Measurements from ENCODE around the gene ARHGEF4.
"Not testable (repeated sequence)": the region's sequence is repeated elsewhere in the genome, so short reads cannot be mapped to it uniquely, and the experiment has no call there.

The ARHGEF4 gene

DNA sequence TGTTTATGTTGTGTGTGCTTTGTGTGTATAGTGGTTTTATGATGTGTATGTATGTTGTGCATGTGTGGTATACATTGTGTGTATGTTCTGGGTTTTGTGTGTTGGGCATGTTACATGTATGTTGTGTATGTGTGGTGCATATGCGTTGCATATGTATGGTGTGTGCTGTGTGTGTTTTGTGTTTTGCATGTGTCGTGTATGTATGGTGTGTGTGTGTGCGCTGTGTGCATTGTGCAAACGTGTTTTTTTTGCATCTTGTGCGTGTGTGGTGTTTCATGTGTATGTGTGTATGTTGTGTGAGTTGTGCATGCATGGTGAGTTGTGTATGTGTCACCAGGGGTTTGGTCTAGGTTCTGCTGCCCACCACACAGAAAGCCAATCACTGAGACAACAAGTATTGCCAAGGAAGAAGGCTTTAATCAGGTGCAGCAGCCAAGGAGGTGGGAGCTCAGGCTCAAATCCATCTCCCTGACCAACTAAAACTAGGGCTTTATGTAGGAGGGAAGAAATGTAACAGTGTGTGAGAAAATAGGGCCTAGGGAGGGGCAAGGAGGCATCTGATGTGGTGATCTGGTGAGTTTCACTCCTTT lies 140.8 kb downstream of the ARHGEF4 start:
- DNase-seq (ENCODE audit: low spot score): no peak

DNA sequence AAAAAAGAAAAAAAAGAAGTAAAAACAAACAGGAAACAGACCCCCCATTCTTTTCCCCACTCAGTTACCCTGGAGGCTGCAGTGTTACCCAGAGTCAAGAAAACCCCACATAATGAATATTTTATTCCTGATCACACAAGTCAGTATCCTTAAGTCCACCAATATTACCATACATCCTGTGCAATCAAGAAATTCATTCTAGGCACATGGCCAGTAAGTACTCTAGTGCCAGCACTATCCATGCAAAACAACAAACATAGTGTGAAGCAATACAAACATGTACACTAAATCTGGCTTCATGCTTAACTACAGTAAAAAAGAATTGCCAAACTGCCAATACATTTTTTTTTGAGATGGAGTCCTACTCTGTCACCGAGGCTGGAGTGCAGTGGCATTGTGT lies 145.0 kb downstream of the ARHGEF4 start:
- no peak for DNase-seq (ENCODE audit: low spot score)

DNA sequence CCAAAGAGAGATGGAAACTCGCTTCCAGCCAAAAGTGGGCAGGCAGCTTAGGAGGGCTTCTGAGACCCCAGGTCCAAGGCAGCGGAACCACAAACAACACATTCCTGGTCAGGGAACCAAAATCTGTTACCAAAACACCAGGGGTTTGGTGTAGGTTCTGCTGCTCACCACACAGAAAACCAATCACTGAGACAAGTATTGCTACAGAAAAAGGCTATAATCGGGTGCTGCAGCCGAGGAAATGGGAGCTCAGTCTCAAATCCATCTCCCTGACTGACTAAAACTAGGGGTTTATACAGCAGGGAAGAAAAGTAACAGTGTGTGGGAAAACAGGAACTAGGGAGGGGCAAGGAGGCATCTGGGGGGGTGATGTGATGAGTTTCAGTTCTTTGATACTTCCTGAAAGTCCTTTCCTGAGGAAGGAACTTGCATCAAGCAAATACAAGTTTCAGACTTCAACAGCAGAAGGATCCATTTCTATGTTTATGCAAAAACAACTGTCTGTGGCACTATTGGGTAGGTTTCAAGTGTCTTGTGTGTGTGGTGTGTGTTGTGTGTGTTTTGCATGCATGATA lies 148.6 kb downstream of the ARHGEF4 start:
- no peak for DNase-seq (ENCODE audit: low spot score)

DNA sequence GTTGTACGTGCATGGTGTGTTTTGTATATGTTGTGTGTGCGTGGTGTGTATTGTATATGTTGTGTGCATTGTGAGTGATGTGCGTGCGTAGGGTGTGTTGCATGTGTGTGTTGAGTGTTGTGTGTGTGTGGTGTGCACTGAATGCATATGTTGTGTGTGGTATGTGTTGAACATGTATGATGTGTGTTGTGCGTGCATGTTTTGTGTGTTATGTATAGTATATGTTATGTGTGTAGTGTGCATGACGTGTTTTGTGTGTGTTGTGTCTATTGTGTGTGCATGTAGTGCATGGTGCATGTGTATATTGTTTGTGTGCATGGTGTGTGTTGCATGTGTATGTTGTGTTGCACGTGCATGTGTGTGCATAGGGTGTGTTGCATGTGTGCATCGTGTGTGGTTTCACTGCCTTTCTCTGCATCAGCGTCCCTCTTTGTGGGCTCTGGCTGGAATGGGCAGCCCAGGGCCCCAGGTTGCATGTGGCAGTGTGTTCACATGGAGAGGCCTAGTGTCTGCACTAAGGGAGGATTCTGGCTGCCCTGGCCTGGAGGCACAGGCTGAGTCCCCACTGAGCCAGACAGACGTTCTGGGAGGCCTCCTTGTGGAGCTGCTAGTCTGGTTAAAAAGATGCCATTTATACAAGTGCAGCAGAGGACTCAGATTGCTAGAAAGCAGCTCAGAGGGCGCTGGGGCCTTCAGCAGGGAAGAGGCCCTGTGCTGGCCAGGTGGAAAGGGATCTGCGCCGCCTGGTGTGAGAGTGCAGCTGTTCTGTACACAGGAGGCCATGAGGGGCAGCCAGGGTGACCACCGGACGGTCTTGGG lies 149.3 kb downstream of the ARHGEF4 start:
- DNase-seq (ENCODE audit: low spot score): no peak

DNA sequence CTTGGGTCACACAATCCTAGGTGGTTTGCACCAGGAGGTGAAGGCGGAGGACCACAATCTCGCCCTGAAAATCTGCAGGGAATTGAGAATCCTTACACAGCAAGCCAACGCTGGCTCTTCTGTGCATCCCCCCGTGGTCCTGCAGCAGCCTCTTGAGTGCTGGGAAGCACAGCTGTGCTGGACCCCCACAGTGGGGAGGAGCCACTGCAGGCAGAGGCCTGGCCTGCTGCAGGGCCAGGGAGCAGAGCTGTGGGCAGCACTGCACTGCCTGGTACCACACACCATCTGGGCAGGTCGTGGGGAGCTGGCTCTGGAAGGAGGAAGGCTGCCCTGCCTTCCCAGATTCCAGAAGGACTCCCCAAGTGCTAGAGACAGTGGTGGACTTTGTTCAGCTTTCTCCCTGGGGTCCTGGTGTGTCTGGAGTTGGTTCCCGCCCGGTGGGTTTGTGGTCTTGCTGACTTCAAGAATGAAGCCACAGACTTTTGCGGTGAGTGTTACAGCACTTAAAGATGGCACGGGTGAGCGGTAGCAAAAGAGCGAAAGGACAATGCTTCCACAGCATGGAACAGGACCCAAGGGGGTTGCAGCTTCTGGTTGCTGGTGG lies 150.3 kb downstream of the ARHGEF4 start:
- DNase-seq (ENCODE audit: low spot score): no peak

DNA sequence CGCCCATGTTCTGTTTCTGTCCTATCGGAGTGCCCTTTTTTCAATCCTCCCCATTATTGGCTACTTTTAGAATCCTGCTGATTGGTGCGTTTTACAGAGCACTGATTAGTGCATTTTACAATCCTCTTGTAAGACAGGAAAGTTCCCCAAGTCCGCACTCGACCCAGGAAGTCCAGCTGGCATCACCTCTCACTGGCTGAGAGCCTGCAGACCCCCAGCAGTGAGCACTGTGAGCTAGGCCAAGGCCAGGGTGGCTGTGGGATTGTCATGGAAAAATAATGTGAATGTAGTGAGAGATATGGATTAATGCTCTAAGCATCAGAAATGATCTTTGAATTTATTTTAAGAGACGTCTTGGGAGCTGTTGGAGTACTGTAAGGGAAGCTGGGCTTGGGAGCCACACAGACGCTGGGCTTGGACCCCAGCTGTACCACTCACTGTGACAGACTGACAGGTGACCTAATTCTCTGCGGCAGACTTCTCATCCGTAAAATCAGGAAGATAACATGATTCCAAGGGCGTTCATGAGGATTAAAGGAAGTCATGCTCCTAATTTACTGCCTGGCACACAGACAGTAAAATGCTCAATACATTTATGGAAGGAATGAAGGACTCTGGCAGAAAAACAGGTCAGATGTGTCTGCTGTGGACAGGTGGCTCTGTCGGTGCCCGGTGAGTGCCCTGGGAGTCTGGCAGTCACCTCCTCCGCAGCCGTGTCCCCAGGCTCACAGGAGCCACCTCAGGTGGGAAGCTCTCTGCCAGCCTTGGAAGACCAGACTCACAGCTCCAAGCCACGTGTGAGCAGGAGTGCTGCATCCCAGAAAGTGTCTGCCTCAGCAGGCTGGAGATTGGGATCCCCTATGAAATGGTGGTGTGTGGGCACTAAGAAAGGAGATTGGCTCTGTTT lies 151.1 kb downstream of the ARHGEF4 start:
- no peak for DNase-seq (ENCODE audit: low spot score)

DNA sequence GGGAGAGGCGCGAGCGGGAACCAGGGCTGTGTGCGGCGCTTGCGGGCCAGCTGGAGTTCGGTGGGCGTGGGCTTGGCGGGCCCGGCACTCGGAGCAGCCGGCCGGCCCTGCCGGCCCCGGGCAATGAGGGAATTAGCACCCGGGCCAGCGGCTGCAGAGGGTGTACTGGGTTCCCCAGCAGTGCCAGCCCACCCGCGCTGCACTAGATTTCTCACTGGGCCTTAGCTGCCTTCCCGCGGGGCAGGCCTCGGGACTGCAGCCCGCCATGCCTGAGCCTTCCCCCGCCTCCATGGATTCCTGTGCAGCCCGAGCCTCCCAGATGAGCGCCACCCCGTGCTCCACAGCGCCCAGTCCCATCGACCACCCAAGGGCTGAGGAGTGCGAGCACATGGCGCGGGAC lies 154.7 kb downstream of the ARHGEF4 start:
- not testable (repeated sequence) for DNase-seq (ENCODE audit: low spot score)

DNA sequence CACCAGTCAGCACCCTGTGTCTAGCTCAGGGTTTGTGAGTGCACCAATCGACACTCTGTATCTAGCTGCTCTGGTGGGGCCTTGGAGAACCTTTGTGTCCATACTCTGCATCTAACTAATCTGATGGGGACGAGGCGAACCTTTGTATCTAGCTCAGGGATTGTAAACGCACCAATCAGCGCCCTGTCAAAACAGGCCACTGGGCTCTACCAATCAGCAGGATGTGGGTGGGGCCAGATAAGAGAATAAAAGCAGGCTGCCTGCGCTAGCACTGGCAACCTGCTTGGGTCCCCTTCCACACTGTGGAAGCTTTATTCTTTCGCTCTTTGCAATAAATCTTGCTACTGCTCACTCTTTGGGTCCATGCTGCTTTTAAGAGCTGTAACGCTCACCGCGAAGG lies 155.3 kb downstream of the ARHGEF4 start:
- not testable (repeated sequence) for DNase-seq (ENCODE audit: low spot score)

DNA sequence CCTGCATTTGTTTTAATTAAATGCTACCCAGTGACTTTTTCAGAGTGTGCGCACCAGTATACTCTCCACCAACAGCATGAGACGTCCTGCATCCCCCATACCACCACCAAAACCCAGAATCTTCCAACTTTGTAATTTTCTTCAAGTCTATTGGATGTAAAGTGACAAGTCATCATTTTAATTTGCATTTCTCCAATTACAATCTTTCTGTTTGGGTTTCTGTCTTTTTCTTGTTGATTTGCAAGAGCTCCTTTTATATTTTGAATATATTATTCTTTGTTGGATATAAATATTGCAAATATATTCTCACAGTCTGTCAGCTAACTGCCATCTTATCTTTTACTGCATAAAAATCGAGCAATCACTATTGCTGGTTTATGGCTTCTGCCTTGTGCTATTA lies 160.0 kb downstream of the ARHGEF4 start:
- no peak for DNase-seq (ENCODE audit: low spot score)

DNA sequence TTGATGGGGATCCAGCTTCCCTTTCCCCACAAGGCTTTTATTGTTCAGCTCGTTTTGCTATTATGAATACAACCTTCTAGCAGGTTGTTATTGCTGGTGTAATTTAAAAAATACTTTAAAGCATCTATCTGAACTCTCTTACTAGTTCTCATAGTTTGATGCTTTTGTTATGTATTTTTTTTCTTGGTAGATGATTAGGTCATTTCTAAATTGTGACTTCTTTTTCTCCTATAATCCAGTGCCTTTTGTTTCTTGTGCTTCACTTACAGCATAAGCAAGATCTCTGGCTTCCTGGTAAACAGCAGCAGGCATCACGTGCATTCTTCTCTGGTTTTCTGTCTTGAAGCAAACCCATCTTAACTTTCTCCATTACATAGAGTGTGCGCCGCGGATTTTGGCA lies 160.5 kb downstream of the ARHGEF4 start:
- no peak for DNase-seq (ENCODE audit: low spot score)

DNA sequence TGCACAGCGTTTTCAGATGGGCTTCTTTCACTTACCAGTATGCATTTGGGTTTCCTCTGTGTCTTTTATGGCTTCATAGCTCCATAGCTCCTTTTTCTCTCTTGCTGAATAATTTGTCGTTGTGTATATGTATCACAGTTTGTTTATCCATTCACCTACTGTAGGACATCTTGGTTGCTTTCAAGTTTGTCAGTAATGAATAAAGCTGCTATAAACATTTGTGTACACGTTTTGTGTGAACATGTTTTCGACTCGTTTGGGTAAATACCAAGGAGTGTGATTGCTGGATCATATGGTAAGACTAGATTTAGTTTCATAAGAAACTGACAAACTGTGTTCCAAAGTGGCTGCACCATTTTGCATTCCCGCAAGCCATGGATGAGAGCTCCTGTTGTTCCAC lies 161.8 kb downstream of the ARHGEF4 start:
- no peak for DNase-seq (ENCODE audit: low spot score)

DNA sequence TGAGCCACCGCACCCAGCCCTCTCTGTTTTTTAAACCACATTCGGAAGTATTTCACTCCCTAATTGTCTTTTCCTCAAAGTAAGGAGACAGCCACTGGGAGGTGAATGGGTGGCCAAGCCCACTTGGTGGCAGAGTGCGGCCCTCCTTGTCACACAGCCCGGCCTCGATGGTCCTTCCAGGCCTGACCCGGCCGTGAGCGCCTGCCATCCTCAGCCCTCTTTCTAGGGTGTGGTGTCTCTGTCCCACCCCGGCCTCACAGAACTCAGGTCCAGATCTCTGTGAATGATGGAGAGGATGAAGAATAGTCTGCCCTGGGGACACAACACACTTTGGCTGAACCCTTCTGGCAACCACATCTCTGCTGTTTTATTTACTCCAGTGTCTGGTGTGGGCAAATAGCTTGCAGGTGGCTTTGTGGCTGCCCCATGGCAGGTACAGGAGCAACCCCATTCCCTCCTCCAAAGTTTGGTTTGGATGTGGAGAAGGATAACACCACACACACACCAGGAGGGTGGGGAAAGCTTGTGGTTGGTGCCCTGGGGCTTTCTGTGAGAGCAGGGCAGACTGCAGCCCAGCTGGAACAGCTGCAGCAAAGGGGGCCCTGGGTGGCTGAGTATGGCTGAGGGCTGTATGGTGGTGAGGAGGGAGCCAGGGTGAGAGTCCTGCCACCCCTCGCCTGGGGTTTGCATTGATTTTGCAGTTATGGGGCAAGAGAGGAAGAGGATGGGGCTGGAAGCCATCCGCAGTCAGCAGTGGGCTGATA lies 167.9 kb downstream of the ARHGEF4 start:
- DNase-seq (ENCODE audit: low spot score): no peak

DNA sequence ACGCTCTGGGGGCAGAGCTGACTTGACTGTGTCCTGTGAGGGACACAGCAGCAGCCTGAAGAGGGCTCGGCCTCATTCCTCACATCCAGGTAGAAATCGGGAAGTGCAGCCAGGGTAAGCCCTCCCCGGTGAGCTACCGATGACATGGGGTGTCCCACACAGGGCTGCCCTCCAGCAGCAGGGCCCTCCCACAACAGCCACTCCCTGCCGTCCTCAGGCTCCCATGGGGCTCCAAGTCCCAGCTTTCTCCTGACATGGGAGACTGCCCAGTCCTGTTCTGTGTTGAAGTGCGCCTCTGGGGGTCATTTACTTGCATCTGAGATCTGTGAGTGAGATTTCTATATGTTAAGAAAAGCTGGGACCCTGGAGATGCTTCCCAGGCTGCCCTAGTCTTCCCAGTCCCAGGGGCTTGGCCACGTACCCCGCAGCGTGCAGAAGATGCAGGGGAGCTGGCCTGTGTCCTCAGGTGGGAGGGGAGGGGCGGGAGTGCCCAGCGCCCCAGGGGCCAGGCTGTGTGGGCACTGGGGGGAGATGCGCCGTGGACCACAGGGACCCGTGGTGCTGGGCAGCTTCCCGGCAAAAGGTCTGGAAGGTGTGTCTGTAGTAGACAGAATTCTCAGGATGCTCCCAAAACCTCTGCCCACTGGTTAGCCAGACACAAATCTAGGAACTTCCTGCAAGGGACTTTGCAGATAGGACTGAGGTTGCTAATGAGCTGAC lies 168.7 kb downstream of the ARHGEF4 start:
- DNase-seq (ENCODE audit: low spot score): no peak

DNA sequence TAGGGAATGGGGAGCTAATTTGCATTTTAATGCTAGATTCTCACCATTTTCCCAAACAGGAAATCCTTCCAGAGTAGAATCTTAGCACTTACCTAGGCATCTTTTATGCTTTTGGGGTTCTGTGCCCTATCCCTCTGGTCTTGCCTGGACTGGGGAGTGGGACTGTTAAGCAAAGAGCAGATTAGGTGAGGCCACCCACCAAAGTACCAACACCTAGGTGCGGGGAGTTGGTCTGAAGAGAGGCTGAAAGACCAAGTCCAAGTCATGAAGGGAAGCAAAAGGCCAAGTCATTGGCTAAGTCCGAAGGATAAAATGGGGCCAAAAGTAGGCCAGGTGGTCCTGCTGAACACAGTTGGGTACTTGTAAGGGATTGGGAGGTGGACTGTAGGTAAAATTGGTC lies 169.8 kb downstream of the ARHGEF4 start:
- DNase-seq (ENCODE audit: low spot score): no peak

DNA sequence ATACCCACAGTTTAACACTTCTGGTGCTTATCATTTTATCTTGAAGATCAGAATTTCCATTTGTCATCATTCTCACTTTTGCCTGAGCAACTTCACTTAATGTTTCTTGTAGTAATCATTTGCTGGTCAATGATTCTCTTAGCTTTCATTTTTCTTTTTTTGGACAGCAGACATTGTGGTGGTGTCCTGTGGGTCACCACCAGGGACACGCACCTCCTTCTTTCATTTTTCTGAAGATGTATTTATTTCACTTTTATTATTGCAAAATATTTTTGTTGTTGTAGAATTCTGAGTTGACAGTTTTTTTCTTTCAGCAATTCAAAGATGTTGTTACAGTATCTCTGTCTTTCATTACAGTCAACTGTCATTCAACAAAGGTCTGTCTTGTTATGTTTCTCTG lies 172.3 kb downstream of the ARHGEF4 start:
- DNase-seq (ENCODE audit: low spot score): no peak

DNA sequence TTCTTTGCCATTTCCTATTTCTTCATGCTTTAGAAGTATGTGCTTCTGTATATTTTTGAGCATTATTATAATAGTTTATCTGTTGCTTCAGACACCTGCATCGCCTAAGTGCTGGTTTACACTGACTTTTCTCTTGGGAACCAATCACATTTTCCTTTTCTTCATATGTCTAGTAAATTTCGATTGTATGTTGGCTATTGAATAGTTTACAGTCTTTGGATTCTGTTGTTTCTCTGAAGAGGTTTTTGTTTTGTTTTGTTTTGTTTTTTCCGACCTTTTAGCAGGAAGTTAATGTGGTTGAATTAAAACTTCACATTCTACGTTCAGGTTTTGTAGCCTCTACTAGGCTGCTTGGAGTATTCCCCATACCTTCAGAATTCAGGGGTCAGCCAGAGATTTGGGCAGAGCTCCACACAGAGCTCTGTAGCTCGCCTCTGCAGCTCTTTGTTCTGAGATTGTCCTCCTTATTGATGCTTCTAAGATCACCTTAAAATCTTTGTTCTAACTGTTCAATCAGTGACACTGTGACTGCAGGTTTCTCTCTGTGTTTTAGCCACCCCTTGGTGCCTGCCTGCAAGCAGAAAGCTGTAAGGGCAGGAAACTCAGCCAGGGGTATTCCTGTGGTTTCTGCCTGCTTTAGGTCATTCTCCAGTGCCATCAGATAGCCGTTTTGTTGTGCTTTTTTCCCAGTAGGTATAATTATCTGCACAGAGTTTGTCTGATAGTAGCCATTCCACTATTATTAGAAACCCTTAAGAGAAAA lies 173.2 kb downstream of the ARHGEF4 start:
- DNase-seq (ENCODE audit: low spot score): no peak

DNA sequence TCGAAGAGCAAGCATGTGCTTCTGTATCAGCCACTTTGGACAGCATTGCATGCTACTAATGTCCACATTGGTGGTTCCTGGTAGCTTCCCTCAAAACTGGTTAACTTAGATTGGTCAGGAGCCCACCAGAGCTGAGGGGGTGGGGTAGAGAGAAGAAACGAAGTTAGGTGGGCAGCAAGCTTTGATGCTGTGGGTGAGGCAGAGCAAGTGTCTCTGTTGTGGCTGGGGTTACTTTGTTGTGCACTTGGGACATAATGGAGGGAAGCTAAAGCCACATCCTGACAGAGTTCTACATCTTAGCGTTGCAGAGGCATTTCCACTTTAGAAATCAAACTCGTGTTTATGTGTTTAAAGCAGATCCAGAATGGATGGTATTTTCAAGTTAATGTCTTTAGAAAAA lies 173.9 kb downstream of the ARHGEF4 start:
- DNase-seq (ENCODE audit: low spot score): no peak

DNA sequence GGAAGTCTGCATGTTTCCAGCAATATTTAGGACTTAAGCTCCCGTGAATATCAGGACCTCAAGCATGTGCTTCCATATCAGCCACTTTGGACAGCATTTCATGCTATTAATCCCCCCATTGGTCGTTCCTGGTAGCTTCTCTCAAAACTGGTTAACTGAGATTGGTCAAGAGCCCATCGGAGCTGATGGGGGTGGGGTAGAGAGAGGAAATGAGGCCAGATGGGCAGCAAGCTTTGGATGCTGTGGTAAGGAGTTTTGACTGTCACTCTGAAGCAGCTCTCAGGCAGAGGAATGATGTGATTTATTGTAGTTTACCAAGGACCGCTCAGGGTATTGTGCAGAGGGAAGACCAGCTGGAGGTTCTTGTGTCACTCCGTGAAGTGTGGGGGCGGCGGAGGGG lies 174.8 kb downstream of the ARHGEF4 start:
- DNase-seq (ENCODE audit: low spot score): no peak

DNA sequence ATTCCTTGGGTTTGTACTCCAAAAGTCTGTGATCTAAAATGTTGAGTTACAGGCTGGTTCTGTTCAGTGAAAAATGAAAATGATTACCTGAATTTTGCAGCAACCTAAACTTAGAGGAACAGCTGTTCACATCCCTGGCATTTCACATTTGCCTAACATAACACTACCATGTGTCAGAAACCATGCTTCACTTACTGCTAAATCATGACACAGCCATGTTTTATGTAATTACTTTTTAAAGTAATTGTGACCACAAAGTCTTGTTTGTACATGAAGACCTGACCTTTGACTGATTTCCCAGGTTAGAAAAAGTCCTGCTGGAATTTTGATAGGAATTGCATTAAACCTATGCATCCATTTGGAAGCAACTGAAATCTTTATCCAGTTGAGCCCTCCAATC lies 177.4 kb downstream of the ARHGEF4 start:
- DNase-seq (ENCODE audit: low spot score): no peak

DNA sequence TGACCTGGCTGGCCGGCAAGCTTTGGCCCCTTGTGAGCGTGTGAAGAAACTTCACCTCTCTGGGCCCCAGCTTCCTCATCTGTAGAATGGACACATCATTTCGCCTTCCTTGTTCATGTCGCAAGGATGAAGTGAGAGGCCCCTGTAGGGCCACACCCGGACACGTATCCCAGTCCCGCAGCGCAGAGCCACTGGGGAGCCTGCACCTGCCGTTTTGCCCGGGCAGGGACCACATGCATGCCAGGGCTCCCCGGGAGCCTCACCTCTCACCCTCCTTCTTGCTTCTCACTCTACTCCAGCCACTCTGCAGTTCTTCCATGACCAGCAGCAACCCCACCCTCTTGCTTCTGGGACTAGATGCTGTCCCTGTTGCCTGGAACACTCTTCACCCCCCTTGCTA lies 179.1 kb downstream of the ARHGEF4 start:
- DNase-seq (ENCODE audit: low spot score): no peak

All from GM03348 (cell line).